Tibial artery (tissue), 4 donors: Measurements from ENCODE around the gene C6orf62.

Experiments
- DNase-seq, 2 donors: peaks; one replicate each; pipeline ENCODE4 v3.0.0-alpha.2; 2019
- H3K27ac ChIP-seq, 2 donors: fragments of 200-600 bp; sonication (generic) in 1 of 2; 1 replicate in 1 of 2; 2 replicates in 1 of 2; pipeline ENCODE4 v1.5.1; 2018 to 2019; ENCODE audit warnings: mild to moderate bottlenecking in 1 of 2
- H3K27me3 ChIP-seq, 2 donors: fragments of 200-600 bp; sonication (generic) in 1 of 2; one replicate each; pipeline versions ENCODE4 v1.5.1 to v1.6.0; 2016 to 2019
- H3K36me3 ChIP-seq, 3 donors: fragments of 200-600 bp; sonication (generic) in 2 of 3; one replicate each; pipeline ENCODE4 v1.5.1; 2016 to 2019; ENCODE audit warnings: mild to moderate bottlenecking in 2 of 3
- H3K4me1 ChIP-seq, 4 donors: fragments of 200-600 bp; sonication (generic) in 2 of 4; 1 replicate in 3 of 4; 2 replicates in 1 of 4; pipeline ENCODE4 v1.5.1; 2016 to 2019
- H3K4me3 ChIP-seq, 2 donors: fragments of 200-600 bp; sonication (generic) in 1 of 2; 1 replicate in 1 of 2; 2 replicates in 1 of 2; pipeline ENCODE4 v1.5.1; 2018 to 2019; ENCODE audit warnings: mild to moderate bottlenecking in 2 of 2
- H3K9me3 ChIP-seq, 3 donors: fragments of 200-600 bp; sonication (generic) in 1 of 3; one replicate each; pipeline ENCODE4 v1.5.1; 2016 to 2019
- CTCF ChIP-seq, 2 experiments: fragments of 200-600 bp in 1 of 2; fragments of 450-650 bp in 1 of 2; IDR thresholded peaks; one replicate each; pipeline ENCODE4 v1.5.1; 2017 to 2019; ENCODE audit warnings: antibody characterized with exemption in 2 of 2, mild to moderate bottlenecking in 1 of 2, moderate library complexity in 1 of 2
- intact Hi-C: fragments of 100-400 bp; cut with DNase I; formaldehyde crosslinking; loops from one replicate; pipeline ENCODE4 v1.15.0; 2023; ENCODE audit warnings: low total_unique reads

The C6orf62 gene

GRCh38 chr6:24761851-24762250 is 42.9 kb upstream of the C6orf62 start:
- no peaks in the 10 kb centered on the region for H3K36me3 ChIP-seq
- no peak overlapping the region for H3K27ac ChIP-seq
- intact Hi-C loops: loop anchor here (10.0 kb wide), 1 partner anchor 177 kb away; no protein-coding TSS in a partner anchor
- DNase-seq: no peak
- no peak for TF ChIP-seq CTCF (IDR thresholded peaks at IDR 0.05)
- no peaks in the 10 kb centered on the region for H3K9me3 ChIP-seq
- H3K27me3 ChIP-seq: no peaks in the 10 kb centered on the region
- no peak overlapping the region for H3K4me3 ChIP-seq
- peaks cover 0 to 1% (median 0%) of the 10 kb centered on the region in 4 donors for H3K4me1 ChIP-seq

DNA sequence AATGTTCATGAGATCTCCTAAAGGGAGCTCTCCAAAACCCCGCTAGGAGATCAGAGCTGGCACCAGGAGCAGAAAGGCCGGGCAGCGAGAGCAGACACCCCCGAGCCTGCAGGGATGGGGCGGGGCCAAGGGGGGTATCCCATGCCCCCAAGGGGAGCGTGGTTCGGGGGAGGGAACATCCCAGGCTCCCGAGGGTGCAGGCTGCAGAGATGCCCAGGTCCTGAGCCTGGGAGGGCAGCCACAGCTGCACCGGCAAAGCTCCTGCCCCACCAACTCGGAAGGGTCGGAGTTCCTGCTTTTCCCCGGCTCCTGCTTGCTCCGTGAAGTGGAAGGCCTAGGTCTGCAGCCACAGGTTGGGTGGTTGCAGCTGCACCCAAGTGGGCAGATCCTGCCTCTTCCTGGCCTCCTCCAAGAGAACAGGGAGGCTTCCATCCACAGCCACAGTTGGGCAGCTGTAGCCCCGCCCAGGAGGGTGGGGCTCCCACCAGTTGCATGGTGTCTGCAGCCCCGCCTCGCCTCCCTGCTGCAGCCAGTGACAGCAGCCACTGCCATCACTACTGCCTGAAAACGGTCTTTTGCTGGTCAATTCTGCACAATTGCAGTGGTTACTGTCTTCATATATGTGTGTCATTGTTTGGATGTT is 42.4 kb upstream of the C6orf62 start:
- intact Hi-C loops: loop anchor here (10.0 kb wide), 1 partner anchor 177 kb away; no protein-coding TSS in a partner anchor
- no peaks in the 10 kb centered on the region for H3K9me3 ChIP-seq
- no peaks in the 10 kb centered on the region for H3K36me3 ChIP-seq
- H3K27me3 ChIP-seq: no peaks in the 10 kb centered on the region
- no peak overlapping the region for H3K27ac ChIP-seq
- no peak for DNase-seq
- H3K4me1 ChIP-seq: no peaks in the 10 kb centered on the region
- no peak overlapping the region for H3K4me3 ChIP-seq
- TF ChIP-seq CTCF (IDR thresholded peaks at IDR 0.05): no peak

DNA sequence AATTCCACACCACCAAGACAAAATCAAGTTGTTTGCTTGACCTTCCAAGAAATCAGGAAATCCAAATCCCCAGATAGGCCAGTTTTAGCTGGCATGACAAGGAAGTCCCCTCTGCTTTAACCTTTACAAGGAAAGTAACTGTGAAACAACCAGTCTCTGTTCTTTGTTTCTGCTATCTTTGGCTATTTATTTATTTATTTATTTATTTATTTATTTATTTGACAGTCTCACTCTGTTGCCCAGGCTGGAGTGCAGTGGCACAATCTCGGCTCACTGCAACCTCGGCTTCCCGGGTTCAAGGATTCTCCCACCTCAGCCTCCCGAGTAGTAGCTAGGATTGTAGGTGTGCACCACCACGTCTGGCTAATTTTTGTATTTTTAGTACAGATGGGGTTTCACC is 41.3 kb upstream of the C6orf62 start:
- no peaks in the 10 kb centered on the region for H3K27me3 ChIP-seq
- H3K27ac ChIP-seq: no peak overlapping the region
- H3K36me3 ChIP-seq: no peaks in the 10 kb centered on the region
- no peaks in the 10 kb centered on the region for H3K9me3 ChIP-seq
- no peak for TF ChIP-seq CTCF (IDR thresholded peaks at IDR 0.05)
- no peaks in the 10 kb centered on the region for H3K4me1 ChIP-seq
- H3K4me3 ChIP-seq: no peak overlapping the region
- no peak for DNase-seq
- intact Hi-C loops: loop anchor here (10.0 kb wide), 1 partner anchor 175 kb away; no protein-coding TSS in a partner anchor

GRCh38 chr6:24759718-24760117 is 40.8 kb upstream of the C6orf62 start:
- no peak for DNase-seq
- intact Hi-C loops: loop anchor here (10.0 kb wide), 1 partner anchor 175 kb away; no protein-coding TSS in a partner anchor
- Histone ChIP-seq H3K27ac (no peak overlapping the region), H3K9me3 (no peaks in the 10 kb centered on the region), H3K27me3 (no peaks in the 10 kb centered on the region), H3K4me1 (no peaks in the 10 kb centered on the region), H3K4me3 (no peak overlapping the region), H3K36me3 (no peaks in the 10 kb centered on the region)
- no peak for TF ChIP-seq CTCF (IDR thresholded peaks at IDR 0.05)

DNA sequence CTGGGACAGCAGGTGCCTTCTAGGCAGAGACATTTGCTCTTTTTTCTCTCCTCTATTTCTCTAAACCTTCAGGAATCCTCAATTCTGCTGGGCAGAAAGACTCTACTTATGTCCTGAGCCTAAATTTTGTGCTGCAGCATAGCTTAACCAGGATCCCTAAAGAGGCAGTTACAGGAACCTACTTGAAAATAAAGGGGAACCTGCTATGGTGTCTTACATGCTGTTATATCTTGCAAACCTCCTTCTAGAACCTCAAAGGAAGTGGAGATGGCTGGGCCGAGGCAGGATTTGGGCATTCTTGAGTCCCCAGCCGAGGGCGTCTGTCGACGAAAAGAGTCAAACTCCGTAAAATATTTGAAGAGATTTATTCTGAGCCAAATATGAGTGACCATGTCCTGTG is 38.7 kb upstream of the C6orf62 start:
- DNase-seq: no peak
- H3K27me3 ChIP-seq: no peaks in the 10 kb centered on the region
- no peak for TF ChIP-seq CTCF (IDR thresholded peaks at IDR 0.05)
- H3K27ac ChIP-seq: no peak overlapping the region
- intact Hi-C loops: no loop called here
- H3K36me3 ChIP-seq: no peaks in the 10 kb centered on the region
- H3K4me3 ChIP-seq: no peak overlapping the region
- no peaks in the 10 kb centered on the region for H3K4me1 ChIP-seq
- no peaks in the 10 kb centered on the region for H3K9me3 ChIP-seq
